ENCODE results near the gene CRCP. TPM values are rescaled to one million over a fixed set of nuclear protein-coding genes. Genes with fewer than 3 reads are reported as not detected.
"Not testable (repeated sequence)": the region's sequence is repeated elsewhere in the genome, so short reads cannot be mapped to it uniquely, and the experiment has no call there.

The CRCP gene
- total RNA-seq, 1 donor, result 30.2 TPM

- no peak for DNase-seq (ENCODE audit: low read depth in 2 of 3, low spot score in 2 of 3)
Observed at GRCh38 chr7:66105263-66105748, 9.3 kb upstream of the CRCP start.

GRCh38 chr7:66108410-66108809 lies 6.2 kb upstream of the CRCP start:
- not testable (repeated sequence) for DNase-seq (ENCODE audit: low read depth in 2 of 3, low spot score in 2 of 3)

GRCh38 chr7:66110856-66111255 lies 3.8 kb upstream of the CRCP start:
- no peak for DNase-seq (ENCODE audit: low read depth in 2 of 3, low spot score in 2 of 3)

- DNase-seq (ENCODE audit: low read depth in 2 of 3, low spot score in 2 of 3), result not testable (repeated sequence)
Observed at GRCh38 chr7:66116680-66117420, 2.2 kb downstream of the CRCP start.

GRCh38 chr7:66118603-66119002 lies 4.0 kb downstream of the CRCP start:
- DNase-seq (ENCODE audit: low read depth in 2 of 3, low spot score in 2 of 3), result no peak

GRCh38 chr7:66119245-66119850 lies 4.7 kb downstream of the CRCP start:
- no peak for DNase-seq (ENCODE audit: low read depth in 2 of 3, low spot score in 2 of 3)

- no peak for DNase-seq (ENCODE audit: low read depth in 2 of 3, low spot score in 2 of 3)
Observed at GRCh38 chr7:66123175-66123528, 8.5 kb downstream of the CRCP start.

- DNase-seq (ENCODE audit: low read depth in 2 of 3, low spot score in 2 of 3), result not testable (repeated sequence)
Observed at GRCh38 chr7:66124569-66124861, 9.9 kb downstream of the CRCP start.

- DNase-seq (ENCODE audit: low read depth in 2 of 3, low spot score in 2 of 3), result peak in 1 of 3 donors; percentile 4
Observed at GRCh38 chr7:66125052-66125694, 10.5 kb downstream of the CRCP start.

- not testable (repeated sequence) for DNase-seq (ENCODE audit: low read depth in 2 of 3, low spot score in 2 of 3)
Observed at GRCh38 chr7:66125781-66126352, 11.2 kb downstream of the CRCP start.

- not testable (repeated sequence) for DNase-seq (ENCODE audit: low read depth in 2 of 3, low spot score in 2 of 3)
Observed at GRCh38 chr7:66127172-66127571, 12.5 kb downstream of the CRCP start.

- no peak for DNase-seq (ENCODE audit: low read depth in 2 of 3, low spot score in 2 of 3)
Observed at GRCh38 chr7:66138994-66139752, 24.5 kb downstream of the CRCP start.

GRCh38 chr7:66140924-66141323 lies 26.3 kb downstream of the CRCP start:
- DNase-seq (ENCODE audit: low read depth in 2 of 3, low spot score in 2 of 3), result peak in 2 of 3 donors; percentile 12 to 63

GRCh38 chr7:66142334-66142733 lies 27.7 kb downstream of the CRCP start:
- no peak for DNase-seq (ENCODE audit: low read depth in 2 of 3, low spot score in 2 of 3)

- DNase-seq (ENCODE audit: low read depth in 2 of 3, low spot score in 2 of 3), result no peak
Observed at GRCh38 chr7:66142996-66143395, 28.3 kb downstream of the CRCP start.

GRCh38 chr7:66143876-66144332 lies 29.3 kb downstream of the CRCP start:
- DNase-seq (ENCODE audit: low read depth in 2 of 3, low spot score in 2 of 3), result no peak

GRCh38 chr7:66145400-66146104 lies 30.9 kb downstream of the CRCP start:
- DNase-seq (ENCODE audit: low read depth in 2 of 3, low spot score in 2 of 3), result no peak

- DNase-seq (ENCODE audit: low read depth in 2 of 3, low spot score in 2 of 3), result no peak
Observed at GRCh38 chr7:66146701-66147100, 32.1 kb downstream of the CRCP start.

- not testable (repeated sequence) for DNase-seq (ENCODE audit: low read depth in 2 of 3, low spot score in 2 of 3)
Observed at GRCh38 chr7:66147657-66148056, 33.0 kb downstream of the CRCP start.

GRCh38 chr7:66150471-66150870 lies 35.8 kb downstream of the CRCP start:
- no peak for DNase-seq (ENCODE audit: low read depth in 2 of 3, low spot score in 2 of 3)

All from hematopoietic multipotent progenitor cell (in vitro differentiated cells).